Coronary artery (tissue), 2 donors: Measurements from ENCODE around the gene DUSP22.

Source experiments
- DNase-seq: peaks from one replicate; pipeline ENCODE4 v3.0.0-alpha.2; 2017; ENCODE audit warnings: low spot score
- H3K27ac ChIP-seq, 2 donors: fragments of 200-600 bp; sonication (generic); one replicate each; pipeline ENCODE4 v1.5.1; 2016 to 2019
- H3K4me3 ChIP-seq: fragments of 200-600 bp; sonication (generic); 2 replicates; pipeline ENCODE4 v1.5.1; 2016; ENCODE audit warnings: mild to moderate bottlenecking, moderate library complexity
- TF ChIP-seq, protein P1 (sequence below): fragments of 200-600 bp; sonication (generic); IDR thresholded peaks from one replicate; pipeline ENCODE4 v1.5.1; 2019; ENCODE audit warnings: antibody characterized with exemption

Gene DUSP22

DNA sequence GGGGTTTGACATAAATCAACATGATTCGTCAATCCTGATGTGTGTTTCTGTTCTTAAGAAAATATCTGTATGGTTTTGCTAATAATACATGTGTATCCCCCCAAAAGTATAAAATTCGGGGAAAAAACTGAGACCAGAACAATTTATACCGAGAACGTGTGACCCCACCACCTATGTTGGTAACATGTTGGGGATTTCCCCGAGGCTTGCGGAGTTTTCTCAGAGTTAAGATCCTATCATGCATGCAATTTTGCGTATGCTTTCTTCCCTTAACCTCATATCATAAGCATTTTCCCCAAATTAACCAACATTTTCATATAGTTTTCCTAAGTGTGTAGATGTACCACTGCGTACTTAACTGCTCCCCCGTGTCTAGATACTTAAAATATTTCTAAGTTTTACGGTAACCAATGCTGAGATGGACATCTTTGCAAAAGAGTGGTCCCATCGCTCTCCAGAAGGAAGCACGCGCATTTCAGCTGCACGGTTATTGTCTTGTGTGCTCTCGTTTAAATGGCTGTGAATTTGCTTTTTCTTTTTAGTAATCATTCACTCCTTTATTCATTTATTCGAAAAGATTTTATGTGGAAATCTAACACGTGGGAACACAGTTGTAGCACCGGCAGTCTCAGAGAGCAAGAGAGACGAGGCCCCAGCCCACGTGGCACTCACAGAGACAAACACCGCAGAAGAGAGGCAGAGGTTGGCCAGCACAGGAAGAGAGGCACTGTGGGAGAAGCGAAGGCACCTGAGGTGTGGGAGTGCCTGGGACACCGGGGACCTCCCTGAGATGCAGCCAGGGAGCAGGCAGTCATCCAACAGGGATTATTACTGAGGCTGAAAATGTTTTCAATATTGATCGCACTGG, 86.0 kb downstream of the DUSP22 start:
- TF ChIP-seq, protein P1, sequence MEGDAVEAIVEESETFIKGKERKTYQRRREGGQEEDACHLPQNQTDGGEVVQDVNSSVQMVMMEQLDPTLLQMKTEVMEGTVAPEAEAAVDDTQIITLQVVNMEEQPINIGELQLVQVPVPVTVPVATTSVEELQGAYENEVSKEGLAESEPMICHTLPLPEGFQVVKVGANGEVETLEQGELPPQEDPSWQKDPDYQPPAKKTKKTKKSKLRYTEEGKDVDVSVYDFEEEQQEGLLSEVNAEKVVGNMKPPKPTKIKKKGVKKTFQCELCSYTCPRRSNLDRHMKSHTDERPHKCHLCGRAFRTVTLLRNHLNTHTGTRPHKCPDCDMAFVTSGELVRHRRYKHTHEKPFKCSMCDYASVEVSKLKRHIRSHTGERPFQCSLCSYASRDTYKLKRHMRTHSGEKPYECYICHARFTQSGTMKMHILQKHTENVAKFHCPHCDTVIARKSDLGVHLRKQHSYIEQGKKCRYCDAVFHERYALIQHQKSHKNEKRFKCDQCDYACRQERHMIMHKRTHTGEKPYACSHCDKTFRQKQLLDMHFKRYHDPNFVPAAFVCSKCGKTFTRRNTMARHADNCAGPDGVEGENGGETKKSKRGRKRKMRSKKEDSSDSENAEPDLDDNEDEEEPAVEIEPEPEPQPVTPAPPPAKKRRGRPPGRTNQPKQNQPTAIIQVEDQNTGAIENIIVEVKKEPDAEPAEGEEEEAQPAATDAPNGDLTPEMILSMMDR: no peak
- no peak for DNase-seq

DNA sequence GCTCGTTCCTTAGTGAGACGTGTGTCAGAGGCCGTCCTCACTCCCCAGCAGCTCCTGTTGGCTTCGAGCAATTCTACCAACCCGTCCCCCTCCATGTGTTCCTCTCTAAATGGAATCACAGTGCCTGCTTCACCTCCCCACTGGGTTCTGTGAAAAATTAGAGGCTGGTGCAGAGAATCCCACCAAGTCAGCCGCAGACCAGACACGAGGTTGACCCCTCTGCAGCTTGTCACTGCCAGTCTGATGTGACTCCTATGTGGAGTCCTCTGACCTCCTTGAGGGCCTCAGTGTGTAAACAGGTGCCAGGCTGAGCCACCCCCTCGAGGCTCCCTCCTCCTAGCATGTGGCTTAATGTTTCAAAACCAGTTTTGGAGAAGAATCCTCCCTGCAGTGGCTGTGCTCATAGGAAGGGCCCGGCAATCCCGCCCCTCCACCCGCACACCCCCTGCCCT, 86.7 kb downstream of the DUSP22 start:
- DNase-seq: no peak
- Histone ChIP-seq H3K4me3 (no peak overlapping the region), H3K27ac (no peak overlapping the region)
- TF ChIP-seq, protein P1: no peak

More for the DNA sequence above, 86.0 kb downstream of the DUSP22 start:
- no peak overlapping the region for H3K4me3 ChIP-seq
- H3K27ac ChIP-seq: no peak overlapping the region

DNA sequence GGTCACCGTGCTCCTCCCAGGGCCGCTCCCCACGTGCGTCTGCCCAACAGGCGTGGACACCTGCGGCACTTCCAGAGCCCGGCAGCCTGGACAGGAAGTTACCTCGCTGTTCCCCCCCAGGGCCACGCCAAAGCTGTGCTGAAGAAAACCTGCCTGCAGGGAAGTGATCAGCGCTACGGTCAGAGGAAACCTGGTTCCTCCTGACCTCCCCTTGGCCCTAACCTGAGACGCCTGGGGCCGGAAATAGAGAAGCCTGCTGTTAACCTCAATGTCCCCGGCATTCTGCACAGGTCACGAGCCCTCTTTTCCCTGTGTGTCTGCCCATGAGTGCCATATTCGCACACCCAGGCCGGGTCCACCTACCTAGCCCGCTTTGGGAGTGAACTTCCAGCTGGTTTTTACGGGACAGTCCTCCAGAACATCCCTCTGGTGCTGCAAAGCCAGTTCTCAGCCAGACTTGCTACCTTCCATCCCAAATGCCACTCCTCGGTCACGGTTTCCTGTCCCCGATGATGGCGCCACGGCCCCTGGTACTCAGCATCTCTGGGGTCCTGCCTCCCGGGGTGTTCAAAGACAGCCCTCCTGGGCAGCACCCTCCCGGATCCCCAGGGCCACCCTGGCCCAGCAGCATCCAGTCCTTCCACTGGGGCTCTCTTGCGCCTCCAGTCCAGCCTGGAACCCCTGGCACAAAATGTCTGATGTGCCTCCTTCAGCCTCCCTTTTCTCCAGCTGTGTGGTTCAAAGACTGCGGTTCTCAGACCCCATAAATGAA, 87.3 kb downstream of the DUSP22 start:
- Histone ChIP-seq H3K4me3 (no peak overlapping the region), H3K27ac (no peak overlapping the region)
- DNase-seq: no peak
- TF ChIP-seq, protein P1: no peak

DNA sequence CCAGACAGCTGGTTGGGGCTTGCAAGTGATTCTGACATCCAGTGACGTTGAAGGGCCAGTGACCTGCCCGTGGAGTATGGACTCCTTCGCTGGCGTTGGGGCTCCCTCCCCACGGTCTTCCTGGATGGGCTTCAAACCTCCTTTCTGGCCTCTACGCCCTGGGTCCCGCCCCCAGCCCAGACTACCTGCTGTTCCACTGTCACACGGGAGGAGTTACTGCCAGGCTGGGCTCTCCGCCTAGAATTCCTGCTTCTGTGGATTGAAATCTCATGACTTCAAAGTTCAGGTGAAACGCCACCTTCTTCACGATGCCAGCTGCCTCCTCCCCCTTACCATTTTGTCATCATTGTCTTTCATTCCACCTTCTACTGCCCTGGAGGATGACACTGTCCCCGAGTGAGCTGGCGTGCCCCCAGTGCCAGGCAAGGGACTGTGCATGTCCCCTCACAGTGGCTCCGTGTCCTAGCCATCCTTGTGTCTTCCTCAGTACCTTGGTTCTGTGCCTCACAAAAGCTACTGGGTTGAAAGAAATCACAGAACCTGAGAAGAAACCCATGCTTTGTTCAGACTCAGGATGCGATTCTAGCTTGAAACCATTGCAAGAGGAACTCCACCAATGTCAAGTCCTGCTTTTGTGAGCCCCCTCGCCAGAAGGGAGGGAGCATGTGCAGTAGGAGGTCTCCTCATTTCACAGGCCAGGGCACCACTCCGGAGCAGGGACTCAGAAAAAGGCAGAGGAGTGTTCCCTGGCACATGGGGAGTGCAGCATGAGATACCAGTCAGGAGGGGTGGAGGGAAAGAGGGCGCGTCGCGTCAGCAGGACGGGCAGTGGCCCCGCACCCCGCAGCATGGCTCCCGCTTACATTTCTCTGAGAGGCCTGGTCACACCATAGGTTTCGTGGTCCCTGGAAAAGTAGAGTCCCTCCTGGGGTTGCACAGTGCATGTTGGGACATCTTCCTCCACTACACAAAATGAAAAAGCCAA, 88.2 kb downstream of the DUSP22 start:
- no peak for DNase-seq
- H3K27ac ChIP-seq: no peak overlapping the region
- no peak overlapping the region for H3K4me3 ChIP-seq
- TF ChIP-seq, protein P1: no peak

DNA sequence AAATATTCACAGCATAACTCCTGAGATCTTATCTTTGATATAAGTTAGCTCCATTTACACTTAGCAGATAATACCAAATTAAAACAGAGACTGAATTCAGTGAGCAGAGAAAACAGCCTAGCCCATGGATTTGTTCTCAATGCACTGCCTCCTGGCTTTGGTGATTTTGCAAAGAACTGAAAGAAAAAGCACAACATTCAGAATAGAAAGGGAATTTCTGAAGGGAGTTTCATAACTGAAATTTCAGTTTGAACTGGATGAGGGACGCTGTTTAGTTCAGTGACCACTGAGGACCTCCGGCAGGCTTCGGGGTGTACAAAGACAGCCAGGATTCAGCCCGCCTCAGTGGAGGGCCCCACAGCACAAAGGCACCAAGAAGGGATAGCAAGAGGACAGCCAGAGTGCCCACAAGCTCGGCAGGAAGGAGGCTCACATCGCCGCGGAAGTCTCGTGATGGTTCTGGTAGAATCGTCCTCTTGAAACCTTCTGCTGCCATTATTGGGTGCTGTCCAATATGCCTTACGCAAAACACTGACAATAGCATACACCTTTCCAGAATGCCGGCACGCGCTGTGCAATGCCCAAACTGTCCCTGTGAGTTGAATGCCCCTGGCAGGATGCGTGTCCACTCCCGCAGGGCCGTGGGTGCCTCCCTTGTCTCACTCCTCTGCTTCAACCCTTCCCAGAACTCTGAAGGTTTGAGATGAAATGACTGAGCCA, 89.6 kb downstream of the DUSP22 start:
- no peak overlapping the region for H3K27ac ChIP-seq
- DNase-seq: peak; percentile 69

More for the DNA sequence above, 89.6 kb downstream of the DUSP22 start:
- no peak overlapping the region for H3K4me3 ChIP-seq
- TF ChIP-seq, protein P1: no peak
